Raji (cell line): ENCODE measurements around the gene RING1.

Experiments
- POLR2A ChIP-seq: IDR thresholded peaks from 2 replicates; pipeline ENCODE4 v1.6.1; 2011; ENCODE audit warnings: low read depth, low read length, control low read depth; ENCODE audit not compliant: insufficient read depth

The RING1 gene

GRCh38 chr6:33206027-33206863, 2.1 kb upstream of the RING1 start:
- TF ChIP-seq POLR2A, result no peak; the same call in 1 of the 2 replicates

- TF ChIP-seq POLR2A, result no peak; the same call in 1 of the 2 replicates
Observed at GRCh38 chr6:33206864-33207551, 1.3 kb upstream of the RING1 start.

GRCh38 chr6:33207552-33208090, 679 bp upstream of the RING1 start:
- no peak for TF ChIP-seq POLR2A

GRCh38 chr6:33209856-33210255, 1.6 kb downstream of the RING1 start:
- TF ChIP-seq POLR2A, result no peak

- TF ChIP-seq POLR2A, result no peak
Observed at GRCh38 chr6:33211136-33211535, 2.8 kb downstream of the RING1 start.

GRCh38 chr6:33211666-33212422, 3.5 kb downstream of the RING1 start:
- TF ChIP-seq POLR2A, result no peak

GRCh38 chr6:33212857-33213165, 4.5 kb downstream of the RING1 start:
- TF ChIP-seq POLR2A, result no peak

GRCh38 chr6:33213166-33213988, 5.1 kb downstream of the RING1 start:
- TF ChIP-seq POLR2A, result 0 out of 2 replicates have a peak, but pooled peaks have one; percentile 24

GRCh38 chr6:33213989-33214335, 5.7 kb downstream of the RING1 start:
- no peak for TF ChIP-seq POLR2A

GRCh38 chr6:33215271-33216116, 7.2 kb downstream of the RING1 start:
- no peak for TF ChIP-seq POLR2A

- TF ChIP-seq POLR2A, result no peak
Observed at GRCh38 chr6:33216117-33216649, 7.9 kb downstream of the RING1 start.

GRCh38 chr6:33217246-33217645, 8.9 kb downstream of the RING1 start:
- TF ChIP-seq POLR2A, result no peak

- TF ChIP-seq POLR2A, result no peak
Observed at GRCh38 chr6:33217681-33218080, 9.4 kb downstream of the RING1 start.
